Right lobe of liver (tissue), 4 donors: ENCODE results near the gene LTBP1.

Source experiments
- POLR2A ChIP-seq: fragments of 450-650 bp; IDR thresholded peaks from one replicate; pipeline ENCODE4 v1.6.1; 2017; ENCODE audit warnings: antibody characterized with exemption, mild to moderate bottlenecking
- TF ChIP-seq, protein P1 (sequence below), 4 donors: fragments of 200-600 bp in 3 of 4; fragments of 450-650 bp in 1 of 4; IDR thresholded peaks; one replicate each; pipeline versions ENCODE4 v1.5.1 to v1.8.0; 2016 to 2022; ENCODE audit warnings: antibody characterized with exemption in 4 of 4, mild to moderate bottlenecking in 2 of 4
- donor health status: DM: no; HTN: no; CAD: no.
- donor health status: DM: no; HTN: no; CAD: no.
- donor health status: DM: no; HTN: yes; CAD: no.

DNA sequence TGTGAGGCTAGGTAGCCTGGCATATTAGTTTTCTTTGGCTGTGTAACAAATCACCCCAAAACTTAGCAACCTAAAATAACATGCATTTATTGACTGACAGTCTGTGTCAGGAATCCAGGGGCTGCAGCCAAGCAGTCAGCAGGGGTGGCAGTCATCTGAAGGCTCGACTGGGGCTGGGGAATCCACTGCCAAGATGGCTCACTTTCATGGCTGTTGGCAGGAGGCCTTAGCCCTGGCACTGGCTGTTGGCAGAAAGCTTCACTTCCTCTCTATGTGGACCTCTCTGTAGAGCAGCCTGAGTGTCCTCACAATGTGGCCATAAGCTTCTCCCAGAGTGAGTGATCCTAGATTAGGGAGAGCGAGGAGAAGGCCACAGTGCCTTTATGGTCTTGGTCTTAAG is 78.0 kb downstream of the LTBP1 start:
- TF ChIP-seq, protein P1, sequence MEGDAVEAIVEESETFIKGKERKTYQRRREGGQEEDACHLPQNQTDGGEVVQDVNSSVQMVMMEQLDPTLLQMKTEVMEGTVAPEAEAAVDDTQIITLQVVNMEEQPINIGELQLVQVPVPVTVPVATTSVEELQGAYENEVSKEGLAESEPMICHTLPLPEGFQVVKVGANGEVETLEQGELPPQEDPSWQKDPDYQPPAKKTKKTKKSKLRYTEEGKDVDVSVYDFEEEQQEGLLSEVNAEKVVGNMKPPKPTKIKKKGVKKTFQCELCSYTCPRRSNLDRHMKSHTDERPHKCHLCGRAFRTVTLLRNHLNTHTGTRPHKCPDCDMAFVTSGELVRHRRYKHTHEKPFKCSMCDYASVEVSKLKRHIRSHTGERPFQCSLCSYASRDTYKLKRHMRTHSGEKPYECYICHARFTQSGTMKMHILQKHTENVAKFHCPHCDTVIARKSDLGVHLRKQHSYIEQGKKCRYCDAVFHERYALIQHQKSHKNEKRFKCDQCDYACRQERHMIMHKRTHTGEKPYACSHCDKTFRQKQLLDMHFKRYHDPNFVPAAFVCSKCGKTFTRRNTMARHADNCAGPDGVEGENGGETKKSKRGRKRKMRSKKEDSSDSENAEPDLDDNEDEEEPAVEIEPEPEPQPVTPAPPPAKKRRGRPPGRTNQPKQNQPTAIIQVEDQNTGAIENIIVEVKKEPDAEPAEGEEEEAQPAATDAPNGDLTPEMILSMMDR (IDR thresholded peaks at IDR 0.05) = no peak
- no peak for TF ChIP-seq POLR2A
